HG02623 (cell line): ENCODE measurements around the gene TSHZ3.

Experiments
- ATAC-seq: cut with Tn5 transposase; IDR thresholded peaks from one replicate; pipeline ENCODE4 v1.9.1; 2021; ENCODE audit warnings: moderate library complexity; ENCODE audit not compliant: unreplicated experiment

Gene TSHZ3

GRCh38 chr19:31315652-31316051 is 33.6 kb downstream of the TSHZ3 start:
- ATAC-seq, result no peak

DNA sequence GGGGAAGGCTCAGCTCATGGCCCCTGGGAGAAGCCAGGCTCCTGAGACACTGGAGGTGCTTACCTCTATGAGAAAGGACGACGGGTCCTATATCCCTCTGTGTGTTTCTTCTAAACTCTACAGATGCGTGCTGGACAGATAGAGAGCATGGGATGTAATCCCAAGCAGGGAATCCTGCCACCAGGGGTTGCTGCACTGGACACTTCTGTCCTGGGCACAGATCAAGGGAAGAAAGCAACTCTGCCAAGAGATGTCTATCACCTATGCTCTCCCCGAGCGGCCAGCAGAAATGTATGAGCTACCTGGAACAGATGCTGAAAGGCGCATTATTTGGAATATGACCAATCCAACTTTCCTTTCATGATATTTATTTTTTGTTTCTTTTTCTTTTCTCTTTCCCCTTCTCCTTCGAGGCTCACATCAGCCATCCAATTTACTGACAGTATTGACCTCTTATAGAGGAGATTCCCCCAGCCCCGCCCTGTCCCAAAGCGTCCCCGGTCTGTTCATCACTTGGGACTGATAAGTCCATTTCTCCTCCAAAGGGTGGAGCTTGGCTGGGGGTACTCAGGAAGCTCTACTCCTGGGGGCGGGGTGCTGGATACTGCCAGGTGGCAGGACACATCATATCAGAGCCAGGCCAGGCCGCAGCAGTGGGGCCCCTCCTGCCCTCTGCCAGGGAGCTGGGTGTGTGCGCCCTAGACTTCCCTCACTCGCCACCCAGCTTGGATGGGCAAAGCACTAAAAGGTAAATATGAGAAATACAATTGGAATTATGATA is 34.2 kb downstream of the TSHZ3 start:
- ATAC-seq, result no peak

DNA sequence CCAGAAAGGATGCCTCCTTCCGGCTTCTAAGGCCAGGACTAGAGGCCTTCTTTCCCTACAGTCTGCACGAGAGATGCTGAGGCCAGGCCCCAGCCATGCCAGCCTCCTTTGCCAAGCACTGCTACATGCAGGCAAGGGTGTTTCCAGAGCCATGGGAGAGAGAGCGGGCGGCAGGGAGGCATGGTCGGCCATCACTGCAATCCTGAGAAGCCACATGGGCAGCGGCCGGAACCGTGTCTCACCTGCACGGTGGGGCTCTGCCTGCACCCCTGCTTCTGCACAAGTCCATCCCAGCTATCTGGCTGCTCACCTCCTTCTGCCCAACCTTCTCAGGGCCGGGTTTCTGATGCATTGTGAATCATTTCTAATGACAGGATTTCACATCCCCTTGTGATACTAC is 35.1 kb downstream of the TSHZ3 start:
- ATAC-seq, result no peak

GRCh38 chr19:31313291-31314030 is 35.8 kb downstream of the TSHZ3 start:
- no peak for ATAC-seq

DNA sequence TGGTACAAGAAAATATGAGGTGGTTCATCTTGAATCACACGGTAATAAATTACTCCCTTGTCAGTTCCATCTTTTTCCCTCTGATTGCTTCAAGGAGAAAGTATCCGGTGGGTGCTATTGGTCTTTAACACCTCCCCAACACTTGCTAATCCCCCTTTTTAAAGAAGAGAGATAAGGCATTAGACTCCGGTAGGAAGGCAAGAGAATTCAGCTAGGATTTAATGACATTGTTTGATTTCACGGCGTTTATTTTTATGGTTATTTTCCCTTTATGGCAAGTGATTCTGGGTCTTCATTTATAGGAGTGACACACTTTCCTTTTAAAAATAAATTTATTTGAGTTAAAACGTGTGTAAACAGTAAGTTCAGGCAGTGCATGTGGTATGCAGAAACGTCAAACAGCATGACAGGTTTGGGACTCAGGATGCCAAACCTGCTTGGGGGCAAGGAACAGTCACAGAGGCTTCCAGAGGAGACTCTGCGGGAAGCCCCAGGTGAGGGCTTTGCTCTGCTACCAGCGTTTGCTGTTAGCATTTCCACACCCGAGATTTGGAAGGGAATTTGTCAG is 36.5 kb downstream of the TSHZ3 start:
- no peak for ATAC-seq

- no peak for ATAC-seq
These were observed 37.1 kb downstream of the TSHZ3 start for GRCh38 chr19:31312009-31312676.

DNA sequence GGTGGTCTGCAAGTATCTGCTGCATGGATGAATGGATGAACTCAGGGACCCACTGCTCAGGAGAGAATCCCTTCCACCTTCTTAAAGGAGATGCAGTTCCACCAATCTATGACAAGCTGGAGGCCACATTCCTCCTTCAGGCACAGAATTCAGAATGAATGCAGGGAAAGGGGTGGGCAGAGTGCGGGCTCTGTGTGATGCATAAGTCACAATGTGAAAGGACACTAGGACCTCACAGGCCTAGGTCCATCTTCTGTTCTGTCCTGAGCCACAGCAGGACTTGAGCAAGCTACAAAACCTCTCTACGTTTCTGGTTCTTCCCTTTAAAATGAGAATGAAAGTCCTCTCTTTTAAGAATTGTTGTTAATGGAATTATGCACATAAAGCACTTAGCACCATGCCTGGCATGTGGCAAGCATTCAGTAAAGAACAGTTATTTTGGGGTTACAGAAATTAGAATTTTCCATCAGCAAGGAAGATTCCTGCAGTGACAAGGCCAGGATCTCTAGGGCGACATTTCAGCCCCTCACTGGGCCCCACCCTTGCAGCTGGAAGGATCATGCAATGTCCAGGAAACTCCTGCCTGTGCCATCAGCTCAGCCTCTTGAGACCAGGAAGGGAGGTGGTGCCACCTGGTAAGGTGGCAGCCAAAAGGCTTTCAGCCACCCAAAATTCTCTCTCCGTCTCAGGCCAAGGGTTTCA is 38.7 kb downstream of the TSHZ3 start:
- ATAC-seq, result no peak

GRCh38 chr19:31308781-31309180 is 40.5 kb downstream of the TSHZ3 start:
- no peak for ATAC-seq

DNA sequence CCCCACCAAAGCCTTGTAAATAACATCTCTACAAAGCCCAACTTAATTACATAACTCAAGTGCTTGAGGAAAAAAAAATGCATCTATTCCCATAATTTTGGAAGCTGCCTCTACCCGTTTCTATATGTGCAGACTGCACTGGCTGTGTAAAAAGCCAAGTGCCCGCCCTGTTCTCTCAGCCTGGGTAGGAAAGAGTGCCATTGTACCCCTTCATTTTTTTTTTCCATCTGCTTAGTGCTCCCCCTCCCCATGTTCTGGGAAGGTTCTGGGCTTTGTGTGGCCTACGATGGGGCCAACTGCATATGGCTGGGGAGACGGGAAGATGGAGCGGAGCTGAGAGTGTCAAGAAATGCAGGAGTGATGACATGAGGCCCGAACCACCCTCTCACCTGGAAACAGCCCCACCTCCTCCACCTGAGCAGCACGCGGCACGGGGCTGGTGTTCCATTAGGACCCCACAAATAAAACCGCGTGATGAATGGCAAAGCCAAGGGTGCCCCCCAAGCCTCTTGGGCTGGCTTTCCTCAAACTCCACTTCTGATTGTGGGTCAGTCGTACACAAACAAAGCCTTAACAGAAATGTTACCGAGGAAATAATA is 42.1 kb downstream of the TSHZ3 start:
- ATAC-seq, result no peak

DNA sequence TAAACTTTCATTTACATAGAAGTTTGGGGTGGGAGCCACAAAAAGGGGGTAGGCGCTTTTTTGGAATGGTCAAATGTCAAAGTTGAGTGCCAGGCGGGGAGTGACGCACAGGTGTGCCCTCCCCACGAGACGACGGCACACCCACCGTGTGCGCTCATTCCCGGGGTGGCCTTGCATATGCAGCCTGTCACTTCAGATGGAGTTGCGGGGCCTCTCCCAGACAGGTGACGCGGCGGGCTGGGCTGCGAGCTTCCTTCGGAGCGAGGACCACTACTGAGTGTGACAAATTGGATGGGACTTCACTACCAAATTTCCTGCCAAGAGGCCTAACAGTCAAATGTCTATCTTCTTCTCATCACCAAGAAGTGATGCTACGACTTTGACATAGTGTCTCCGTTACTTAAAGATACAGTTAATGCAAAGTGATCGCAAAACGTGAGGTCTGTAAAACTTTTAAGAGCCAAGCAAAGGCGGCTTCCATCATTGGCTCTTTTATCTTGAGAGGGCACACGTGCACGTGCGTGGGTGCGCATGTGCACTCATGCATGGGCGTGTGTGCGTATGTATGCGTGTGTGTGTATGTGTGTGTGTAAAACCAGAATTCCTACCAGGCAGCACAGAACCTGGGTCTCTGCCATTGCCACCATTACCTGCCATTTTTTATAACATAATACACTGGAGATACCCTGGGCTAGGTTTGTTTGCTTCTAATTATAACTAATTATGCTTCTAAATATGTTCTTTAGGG is 43.1 kb downstream of the TSHZ3 start:
- no peak for ATAC-seq

DNA sequence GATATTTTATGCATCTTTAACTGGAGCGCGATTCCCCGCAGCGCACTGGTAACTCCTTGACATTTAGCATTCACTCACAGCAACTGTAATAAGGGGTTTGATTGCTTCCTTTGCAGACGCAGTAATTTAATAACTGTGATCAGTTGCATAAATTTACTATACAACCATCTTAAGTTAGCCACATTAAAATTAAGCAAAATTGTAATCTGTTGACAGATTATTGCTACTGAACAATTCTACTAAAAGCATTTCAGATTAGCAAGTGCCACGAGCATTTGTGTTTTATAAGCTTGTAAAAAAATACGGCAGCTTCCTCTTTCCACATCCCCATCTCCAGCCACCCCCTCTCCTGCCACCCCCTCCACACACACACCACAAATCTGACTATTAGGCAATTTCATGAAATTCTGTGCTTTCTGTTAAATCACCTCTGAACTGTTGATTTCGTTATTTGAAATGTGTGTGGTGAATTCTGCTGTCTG is 44.4 kb downstream of the TSHZ3 start:
- no peak for ATAC-seq

DNA sequence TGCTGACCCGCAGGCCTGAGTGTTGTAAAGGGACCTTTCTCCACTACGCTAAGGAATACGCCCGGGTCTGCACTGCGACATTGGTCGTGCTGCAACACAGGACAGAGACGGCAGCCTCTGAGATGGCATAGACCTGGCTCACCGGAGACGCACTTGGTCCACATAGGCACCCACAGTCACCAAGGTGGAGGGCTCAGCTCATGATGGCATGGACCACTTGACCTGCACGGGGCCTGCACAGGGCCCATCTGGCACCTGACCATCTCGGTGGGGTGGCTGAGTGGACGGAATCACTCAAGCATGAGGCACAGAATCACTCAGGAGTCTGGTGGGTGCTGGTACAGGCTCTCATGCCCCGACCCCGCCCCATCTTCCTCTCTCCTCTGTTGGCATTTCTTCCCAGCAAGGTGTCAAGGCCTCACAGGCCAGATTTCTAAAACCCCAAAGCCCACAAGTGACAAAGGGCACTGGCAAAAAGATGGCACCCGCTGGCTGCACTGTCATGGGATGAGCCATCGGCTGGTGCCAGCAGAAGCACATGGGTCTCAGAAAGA is 45.9 kb downstream of the TSHZ3 start:
- no peak for ATAC-seq

DNA sequence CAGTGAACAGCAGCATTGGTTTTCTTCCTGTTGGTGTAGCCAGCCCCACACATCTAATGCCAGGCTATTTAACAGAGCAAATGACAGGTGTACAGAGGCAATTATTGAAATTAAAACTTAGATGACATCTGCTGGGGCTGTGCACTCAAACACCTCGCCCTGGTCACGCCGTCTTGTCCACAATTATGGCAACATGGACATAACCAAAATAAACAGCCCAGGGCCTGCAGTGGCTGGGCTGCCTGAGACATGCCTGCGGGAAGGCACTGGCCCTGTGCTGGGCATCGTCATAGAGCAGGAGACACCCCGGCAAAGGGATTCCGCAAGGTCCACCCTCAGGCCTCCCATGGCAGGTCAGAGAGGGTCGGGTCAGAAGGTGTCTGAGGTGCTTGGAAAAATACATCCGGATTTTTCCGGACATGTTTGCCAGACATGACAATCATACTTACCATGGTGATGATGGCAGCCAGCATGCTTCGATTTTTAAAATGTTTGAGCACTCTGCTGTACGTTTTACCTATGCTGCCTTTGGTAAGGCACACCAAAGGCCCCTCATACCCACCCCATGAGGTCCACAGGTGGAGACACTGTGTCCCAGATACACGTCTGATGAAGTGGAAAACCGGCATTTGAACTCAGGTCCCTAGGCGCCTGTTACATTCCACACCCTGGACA is 47.8 kb downstream of the TSHZ3 start:
- no peak for ATAC-seq

DNA sequence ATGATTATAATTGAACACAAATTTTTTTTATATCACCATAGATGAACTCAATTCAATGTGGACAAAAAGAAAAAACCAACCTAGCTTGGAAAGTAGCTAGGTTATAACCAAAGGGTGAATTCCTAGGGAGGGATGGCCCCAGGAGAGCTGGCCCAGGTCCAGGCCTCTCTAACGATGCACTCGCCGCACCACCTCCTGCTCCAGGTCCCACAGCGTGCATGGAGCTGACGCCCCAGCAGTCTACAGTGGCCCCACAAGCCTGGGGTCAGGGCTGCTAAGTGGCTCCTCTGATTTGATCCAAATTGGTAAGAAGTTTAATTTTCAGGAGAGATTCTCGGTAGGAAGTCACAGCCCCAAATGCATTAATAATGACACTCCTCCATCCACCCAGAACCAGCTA is 48.8 kb downstream of the TSHZ3 start:
- no peak for ATAC-seq

DNA sequence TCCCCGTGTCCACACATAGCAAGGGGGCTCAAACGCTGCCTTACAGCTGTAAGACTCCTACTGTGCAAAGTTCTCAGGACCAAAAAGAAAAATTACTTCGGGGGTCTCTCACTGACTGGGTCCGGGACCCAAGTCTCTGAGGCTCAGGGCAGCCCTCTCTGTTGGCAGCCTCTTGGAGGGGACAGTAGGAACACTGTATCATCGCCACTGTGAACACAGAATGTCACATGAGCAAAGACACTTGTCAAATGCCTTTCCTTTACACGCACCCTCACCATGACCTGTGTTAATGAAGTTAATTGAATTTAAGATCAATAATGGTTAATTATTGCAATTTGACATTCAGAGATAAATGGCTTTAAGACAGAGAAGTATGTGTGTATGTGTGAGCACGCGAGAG is 49.6 kb downstream of the TSHZ3 start:
- ATAC-seq, result no peak

- no peak for ATAC-seq
These were observed 51.2 kb downstream of the TSHZ3 start for GRCh38 chr19:31297991-31298390.

- no peak for ATAC-seq
These were observed 52.4 kb downstream of the TSHZ3 start for GRCh38 chr19:31296741-31297390.

GRCh38 chr19:31294189-31294588 is 55.0 kb downstream of the TSHZ3 start:
- ATAC-seq, result no peak
